HCT116 (cell line): ENCODE measurements around the gene GIN1.

Experiments used
- CTCF ChIP-seq, 3 experiments: fragments of 200-600 bp in 1 of 3; sonication (generic) in 1 of 3; IDR thresholded peaks in 2 of 3; conservative IDR thresholded peaks in 1 of 3; 2 replicates each; pipeline ENCODE4 v1.5.1; 2012 to 2017; ENCODE audit warnings: low read depth in 2 of 3, low read length in 2 of 3, antibody characterized with exemption in 1 of 3, borderline replicate concordance in 1 of 3, control low read depth in 1 of 3, mild to moderate bottlenecking in 1 of 3, mixed read lengths in 1 of 3, mixed run types in 1 of 3, moderate library complexity in 1 of 3; ENCODE audit not compliant: insufficient read depth in 1 of 3
- EZH2phosphoT487 ChIP-seq: fragments of 200-600 bp; IDR thresholded peaks from 2 replicates; pipeline ENCODE4 v1.6.1; 2018; ENCODE audit warnings: antibody characterized with exemption, borderline replicate concordance
- POLR2A ChIP-seq: IDR thresholded peaks from 2 replicates; pipeline ENCODE4 v1.7.0; 2011; ENCODE audit warnings: borderline replicate concordance; ENCODE audit not compliant: insufficient read depth, insufficient read length; ENCODE audit errors: extremely low read depth
- POLR2AphosphoS5 ChIP-seq: IDR thresholded peaks from 2 replicates; pipeline ENCODE4 v1.6.1; 2011; ENCODE audit warnings: mild to moderate bottlenecking, low read depth, low read length, moderate library complexity
- RAD21 ChIP-seq: IDR thresholded peaks from 2 replicates; pipeline ENCODE4 v1.6.1; 2012; ENCODE audit warnings: low read depth, mild to moderate bottlenecking
- ZFX ChIP-seq: fragments of 450-650 bp; IDR thresholded peaks from 2 replicates; pipeline ENCODE4 v1.6.1; 2017

GRCh38 chr5:103112910-103113309 lies 7.0 kb downstream of the GIN1 start:
- TF ChIP-seq RAD21 = no peak
- TF ChIP-seq CTCF (IDR thresholded peaks at IDR 0.05 in 2 of 3, conservative IDR thresholded peaks at IDR 0.05 in 1 of 3; ENCODE audit: borderline replicate concordance in 1 of 3, insufficient read depth in 1 of 3, low read depth in 2 of 3, low read length in 2 of 3) = no peak
- no peak for TF ChIP-seq POLR2A
- no peak for TF ChIP-seq POLR2AphosphoS5
- TF ChIP-seq ZFX = no peak
- no peak for TF ChIP-seq EZH2phosphoT487
